Central memory CD8-positive, alpha-beta T cell (primary cell): ENCODE data around the gene HMGN4.

Source experiments
- ATAC-seq: fragments of 150-1000 bp; cut with Tn5 transposase; replicated peaks from 2 replicates; pipeline ENCODE4 v1.10.0; 2022; ENCODE audit warnings: mild to moderate bottlenecking, moderate FRiP score, moderate number of reproducible peaks; ENCODE audit not compliant: poor library complexity, severe bottlenecking; ENCODE audit errors: extremely low read depth
- DNase-seq, 2 donors: peaks; one replicate each; pipeline ENCODE4 v3.0.0; 2021; ENCODE audit warnings: low spot score in 2 of 2
- H3K27ac Mint-ChIP-seq: one replicate; pipeline ENCODE4 v1.8.0; 2022; ENCODE audit warnings: low read depth, mild to moderate bottlenecking, moderate library complexity, mixed read lengths
- H3K27me3 Mint-ChIP-seq: one replicate; pipeline ENCODE4 v1.8.0; 2022; ENCODE audit warnings: mixed read lengths
- H3K36me3 Mint-ChIP-seq: one replicate; pipeline ENCODE4 v1.8.0; 2022; ENCODE audit warnings: mild to moderate bottlenecking, moderate library complexity, mixed read lengths; ENCODE audit not compliant: insufficient read depth
- H3K4me1 Mint-ChIP-seq: one replicate; pipeline ENCODE4 v1.8.0; 2022; ENCODE audit warnings: mixed read lengths
- H3K4me3 Mint-ChIP-seq: one replicate; pipeline ENCODE4 v1.8.0; 2022; ENCODE audit warnings: mild to moderate bottlenecking, moderate library complexity, mixed read lengths
- H3K9me3 Mint-ChIP-seq: one replicate; pipeline ENCODE4 v1.8.0; 2022; ENCODE audit warnings: mixed read lengths

HMGN4 gene

GRCh38 chr6:26577720-26578072 lies 39.5 kb downstream of the HMGN4 start:
- H3K27me3 Mint-ChIP-seq = peaks cover under 1% of the 10 kb centered on the region
- H3K27ac Mint-ChIP-seq = peak overlapping the region; percentile 99
- H3K9me3 Mint-ChIP-seq = peaks cover 7% of the 10 kb centered on the region
- H3K36me3 Mint-ChIP-seq = peaks cover 21% of the 10 kb centered on the region
- DNase-seq (no peak), ATAC-seq (no peak)
- H3K4me3 Mint-ChIP-seq = peak overlapping the region; percentile 77
- peaks cover 17% of the 10 kb centered on the region for H3K4me1 Mint-ChIP-seq

GRCh38 chr6:26578279-26578678 lies 40.1 kb downstream of the HMGN4 start:
- Mint-ChIP-seq H3K27me3 (peaks cover 7% of the 10 kb centered on the region), H3K27ac (no peak overlapping the region), H3K36me3 (peaks cover 21% of the 10 kb centered on the region), H3K9me3 (peaks cover 7% of the 10 kb centered on the region), H3K4me1 (peaks cover 17% of the 10 kb centered on the region), H3K4me3 (peak overlapping the region; percentile 27)
- ATAC-seq (no peak), DNase-seq (no peak)

GRCh38 chr6:26578741-26579140 lies 40.6 kb downstream of the HMGN4 start:
- Mint-ChIP-seq H3K27ac (no peak overlapping the region), H3K27me3 (peaks cover 11% of the 10 kb centered on the region), H3K36me3 (peaks cover 21% of the 10 kb centered on the region), H3K4me3 (peak overlapping the region; percentile 27), H3K4me1 (peaks cover 17% of the 10 kb centered on the region), H3K9me3 (peaks cover 7% of the 10 kb centered on the region)
- ATAC-seq (no peak), DNase-seq (no peak)

- peaks cover 15% of the 10 kb centered on the region for H3K4me1 Mint-ChIP-seq
- ATAC-seq = no peak
- no peak overlapping the region for H3K27ac Mint-ChIP-seq
- DNase-seq = no peak
- peaks cover 7% of the 10 kb centered on the region for H3K9me3 Mint-ChIP-seq
- no peak overlapping the region for H3K4me3 Mint-ChIP-seq
- H3K36me3 Mint-ChIP-seq = peaks cover 15% of the 10 kb centered on the region
- H3K27me3 Mint-ChIP-seq = peaks cover 19% of the 10 kb centered on the region
Measured at GRCh38 chr6:26581164-26581915, 43.2 kb downstream of the HMGN4 start.

- Mint-ChIP-seq H3K36me3 (no peaks in the 10 kb centered on the region), H3K4me1 (no peaks in the 10 kb centered on the region), H3K27me3 (peaks cover 37% of the 10 kb centered on the region), H3K4me3 (no peak overlapping the region), H3K27ac (no peak overlapping the region), H3K9me3 (no peaks in the 10 kb centered on the region)
- DNase-seq (no peak), ATAC-seq (no peak)
Measured at GRCh38 chr6:26588965-26589364, 50.8 kb downstream of the HMGN4 start.

GRCh38 chr6:26592649-26593048 lies 54.5 kb downstream of the HMGN4 start:
- no peaks in the 10 kb centered on the region for H3K4me1 Mint-ChIP-seq
- H3K36me3 Mint-ChIP-seq = peaks cover 4% of the 10 kb centered on the region
- no peak for DNase-seq
- no peak for ATAC-seq
- H3K27ac Mint-ChIP-seq = no peak overlapping the region
- no peaks in the 10 kb centered on the region for H3K9me3 Mint-ChIP-seq
- no peak overlapping the region for H3K4me3 Mint-ChIP-seq
- peaks cover 39% of the 10 kb centered on the region for H3K27me3 Mint-ChIP-seq

GRCh38 chr6:26593278-26594130 lies 55.3 kb downstream of the HMGN4 start:
- Mint-ChIP-seq H3K36me3 (peaks cover 11% of the 10 kb centered on the region), H3K27me3 (peaks cover 39% of the 10 kb centered on the region), H3K4me3 (no peak overlapping the region), H3K27ac (no peak overlapping the region), H3K9me3 (no peaks in the 10 kb centered on the region), H3K4me1 (peaks cover 7% of the 10 kb centered on the region)
- ATAC-seq = no peak
- DNase-seq = no peak

GRCh38 chr6:26594131-26594498 lies 55.9 kb downstream of the HMGN4 start:
- H3K27me3 Mint-ChIP-seq = peaks cover 39% of the 10 kb centered on the region
- peaks cover 14% of the 10 kb centered on the region for H3K36me3 Mint-ChIP-seq
- DNase-seq (no peak), ATAC-seq (no peak)
- peaks cover 10% of the 10 kb centered on the region for H3K4me1 Mint-ChIP-seq
- no peaks in the 10 kb centered on the region for H3K9me3 Mint-ChIP-seq
- H3K27ac Mint-ChIP-seq = no peak overlapping the region
- H3K4me3 Mint-ChIP-seq = no peak overlapping the region

- Mint-ChIP-seq H3K36me3 (peaks cover 23% of the 10 kb centered on the region), H3K27ac (no peak overlapping the region), H3K4me1 (peaks cover 10% of the 10 kb centered on the region), H3K4me3 (no peak overlapping the region), H3K9me3 (no peaks in the 10 kb centered on the region), H3K27me3 (peaks cover 39% of the 10 kb centered on the region)
- DNase-seq (no peak), ATAC-seq (no peak)
Measured at GRCh38 chr6:26594730-26595632, 56.8 kb downstream of the HMGN4 start.

GRCh38 chr6:26595669-26596269 lies 57.6 kb downstream of the HMGN4 start:
- Mint-ChIP-seq H3K36me3 (peaks cover 24% of the 10 kb centered on the region), H3K4me3 (no peak overlapping the region), H3K27ac (no peak overlapping the region), H3K9me3 (no peaks in the 10 kb centered on the region), H3K27me3 (peaks cover 39% of the 10 kb centered on the region), H3K4me1 (peaks cover 10% of the 10 kb centered on the region)
- ATAC-seq (peak; percentile 47), DNase-seq (peak; percentile 70 to 74)
